BJ (cell line): Measurements from ENCODE around the gene TGM6. TPM values are rescaled to one million over a fixed set of nuclear protein-coding genes. Genes with fewer than 3 reads are reported as not detected.

Source experiments
- CTCF ChIA-PET: fragments of 350-600 bp; formaldehyde crosslinking; extraction: SDS; loops from one replicate; lab custom pipeline; 2021; ENCODE audit warnings: antibody characterized with exemption, inconsistent platforms; lab: Yijun Ruan, JAX
- POLR2A ChIA-PET: fragments of 300-600 bp; sonication (Branson Sonifier 250); formaldehyde crosslinking; extraction: SDS; loops from one replicate; lab custom pipeline; 2021; ENCODE audit warnings: antibody characterized with exemption; lab: Charles Lee
- DNase-seq: peaks from one replicate; pipeline ENCODE4 v3.0.0-alpha.2; 2011; ENCODE audit warnings: low read depth
- H3K27me3 ChIP-seq: 2 replicates; pipeline ENCODE4 v1.6.0; 2011; ENCODE audit warnings: low read length; ENCODE audit not compliant: control insufficient read depth, insufficient read depth
- H3K36me3 ChIP-seq: 2 replicates; pipeline ENCODE4 v1.5.1; 2011; ENCODE audit warnings: low read length; ENCODE audit not compliant: control insufficient read depth, insufficient read depth
- H3K4me3 ChIP-seq: 2 replicates; pipeline ENCODE4 v1.5.1; 2011; ENCODE audit warnings: low read depth, mild to moderate bottlenecking, control low read depth, low read length
- polyA plus RNA-seq: library from polyadenylated mRNA; depleted of rRNA; stranded (reverse); fragments of >200 nt; gene quantifications from 2 replicates; pipeline ENCODE4 v1.2.3, GENCODE V29; 2011
- TF ChIP-seq, protein P1 (sequence below): IDR thresholded peaks from 2 replicates; pipeline ENCODE4 v1.5.1; 2011; ENCODE audit warnings: low read depth, mild to moderate bottlenecking, control low read depth, inconsistent platforms, low read length, moderate library complexity; ENCODE audit not compliant: insufficient read depth

The TGM6 gene
- polyA plus RNA-seq, 1 experiment, result not detected

GRCh38 chr20:2460752-2461424 lies 80.2 kb downstream of the TGM6 start:
- Histone ChIP-seq H3K4me3 (no peak overlapping the region), H3K27me3 (no peaks in the 10 kb centered on the region), H3K36me3 (peaks cover 39% of the 10 kb centered on the region)
- TF ChIP-seq, protein P1, sequence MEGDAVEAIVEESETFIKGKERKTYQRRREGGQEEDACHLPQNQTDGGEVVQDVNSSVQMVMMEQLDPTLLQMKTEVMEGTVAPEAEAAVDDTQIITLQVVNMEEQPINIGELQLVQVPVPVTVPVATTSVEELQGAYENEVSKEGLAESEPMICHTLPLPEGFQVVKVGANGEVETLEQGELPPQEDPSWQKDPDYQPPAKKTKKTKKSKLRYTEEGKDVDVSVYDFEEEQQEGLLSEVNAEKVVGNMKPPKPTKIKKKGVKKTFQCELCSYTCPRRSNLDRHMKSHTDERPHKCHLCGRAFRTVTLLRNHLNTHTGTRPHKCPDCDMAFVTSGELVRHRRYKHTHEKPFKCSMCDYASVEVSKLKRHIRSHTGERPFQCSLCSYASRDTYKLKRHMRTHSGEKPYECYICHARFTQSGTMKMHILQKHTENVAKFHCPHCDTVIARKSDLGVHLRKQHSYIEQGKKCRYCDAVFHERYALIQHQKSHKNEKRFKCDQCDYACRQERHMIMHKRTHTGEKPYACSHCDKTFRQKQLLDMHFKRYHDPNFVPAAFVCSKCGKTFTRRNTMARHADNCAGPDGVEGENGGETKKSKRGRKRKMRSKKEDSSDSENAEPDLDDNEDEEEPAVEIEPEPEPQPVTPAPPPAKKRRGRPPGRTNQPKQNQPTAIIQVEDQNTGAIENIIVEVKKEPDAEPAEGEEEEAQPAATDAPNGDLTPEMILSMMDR, result no peak
- ChIA-PET CTCF (interaction anchor here (1.2 kb wide), 1 partner anchor 254 kb away, joined by 3 read pairs; no protein-coding TSS in a partner anchor), POLR2A (no interaction called here)
- no peak for DNase-seq

DNA sequence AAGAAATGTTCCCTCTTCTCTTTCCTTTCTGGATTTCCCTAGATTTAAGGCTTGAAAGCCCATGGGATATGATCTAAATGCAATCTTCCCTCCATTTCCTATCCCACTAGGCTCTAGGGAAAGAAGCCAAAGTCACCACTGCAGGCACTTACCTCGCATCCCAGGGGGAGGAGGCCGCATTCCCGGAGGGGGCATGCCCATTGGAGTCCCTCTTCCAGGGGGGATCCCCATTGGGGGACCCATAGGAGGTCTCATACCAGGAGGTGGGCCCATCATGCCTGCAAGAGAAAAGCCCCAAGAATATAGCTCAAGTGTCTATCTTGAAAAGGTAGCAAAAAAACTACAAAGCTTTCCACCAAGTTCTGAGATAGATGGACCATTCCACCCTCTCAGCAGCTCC lies 81.8 kb downstream of the TGM6 start:
- ChIA-PET POLR2A (no interaction called here), CTCF (interaction anchor here (0.6 to 2.0 kb wide), 4 partner anchors 10 to 810 kb away, joined by 3 to 9 read pairs (median 5); no protein-coding TSS in a partner anchor)
- no peak for DNase-seq
- TF ChIP-seq, protein P1, result no peak
- Histone ChIP-seq H3K36me3 (peaks cover 47% of the 10 kb centered on the region), H3K27me3 (no peaks in the 10 kb centered on the region), H3K4me3 (no peak overlapping the region)

- TF ChIP-seq, protein P1, result no peak
- no peaks in the 10 kb centered on the region for H3K27me3 ChIP-seq
- ChIA-PET POLR2A (no interaction called here), CTCF (interaction anchor here (2.0 kb wide), 2 partner anchors 12 to 256 kb away, joined by 6 to 9 read pairs; no protein-coding TSS in a partner anchor)
- H3K4me3 ChIP-seq, result no peak overlapping the region
- no peak for DNase-seq
- peaks cover 48% of the 10 kb centered on the region for H3K36me3 ChIP-seq
These were observed 83.1 kb downstream of the TGM6 start for GRCh38 chr20:2463616-2464365.

- no peaks in the 10 kb centered on the region for H3K27me3 ChIP-seq
- H3K4me3 ChIP-seq, result no peak overlapping the region
- CTCF ChIA-PET, result interaction anchor here (1.2 kb wide), 1 partner anchor 13 kb away, joined by 3 read pairs; no protein-coding TSS in a partner anchor
- TF ChIP-seq, protein P1, result no peak
- peaks cover 46% of the 10 kb centered on the region for H3K36me3 ChIP-seq
- POLR2A ChIA-PET, result interaction anchor here (0.6 kb wide), 1 partner anchor 9 kb away, joined by 3 read pairs; no protein-coding TSS in a partner anchor
- DNase-seq, result no peak
These were observed 84.4 kb downstream of the TGM6 start for GRCh38 chr20:2465100-2465499.

- peaks cover 33% of the 10 kb centered on the region for H3K36me3 ChIP-seq
- H3K4me3 ChIP-seq, result no peak overlapping the region
- ChIA-PET CTCF (interaction anchor here (1.0 to 2.4 kb wide), 3 partner anchors 11 to 40 kb away, joined by 3 to 6 read pairs (median 4); no protein-coding TSS in a partner anchor), POLR2A (no interaction called here)
- DNase-seq, result no peak
- TF ChIP-seq, protein P1, result no peak
- no peaks in the 10 kb centered on the region for H3K27me3 ChIP-seq
These were observed 86.7 kb downstream of the TGM6 start for GRCh38 chr20:2467412-2467811.
